ENCODE data around the gene PROM1. TPM values are rescaled to one million over a fixed set of nuclear protein-coding genes. Genes with fewer than 3 reads are reported as not detected.

The PROM1 gene
- total and polyA plus RNA-seq, 4 donors: 1.2 to 5.2 (median 3.7) TPM

GRCh38 chr4:15986907-15987306, 96.9 kb downstream of the PROM1 start:
- no peaks in the 10 kb centered on the region for H3K9me3 ChIP-seq (ENCODE audit: control insufficient read depth in 4 of 4, low read length in 3 of 4)
- H3K4me1 ChIP-seq (ENCODE audit: control insufficient read depth in 4 of 4, insufficient read depth in 4 of 4, low read length in 3 of 4): peaks cover 0 to 2% (median 0%) of the 10 kb centered on the region in 4 donors
- DNase-seq (ENCODE audit: low spot score): no peak
- TF ChIP-seq MAX (IDR thresholded peaks at IDR 0.05): no peak
- no peak for TF ChIP-seq ZBTB33 (IDR thresholded peaks at IDR 0.05)
- no peak for TF ChIP-seq RXRA (IDR thresholded peaks at IDR 0.05)
- no peak for TF ChIP-seq RAD21 (IDR thresholded peaks at IDR 0.05)
- TF ChIP-seq SP1 (IDR thresholded peaks at IDR 0.05): no peak
- no peak for TF ChIP-seq CTCF (IDR thresholded peaks at IDR 0.05; ENCODE audit: low read depth, low read length, missing input control)
- no peak for TF ChIP-seq FOXA1 (IDR thresholded peaks at IDR 0.05)
- no peak for TF ChIP-seq HNF4A (conservative IDR thresholded peaks at IDR 0.05)
- no peak for TF ChIP-seq REST (IDR thresholded peaks at IDR 0.05)
- no peak for TF ChIP-seq HNF4G (IDR thresholded peaks at IDR 0.05)
- TF ChIP-seq JUND (IDR thresholded peaks at IDR 0.05): no peak
- H3K27me3 ChIP-seq (ENCODE audit: control insufficient read depth in 4 of 4, insufficient read depth in 4 of 4, low read length in 3 of 4): no peaks in the 10 kb centered on the region
- no peaks in the 10 kb centered on the region for H3K36me3 ChIP-seq (ENCODE audit: control insufficient read depth in 4 of 4, insufficient read depth in 3 of 4, low read depth in 1 of 4, low read length in 3 of 4)
- no peak overlapping the region for H3K4me3 ChIP-seq (ENCODE audit: low read depth in 1 of 3, low read length in 3 of 3)
- H3K9ac ChIP-seq (ENCODE audit: low read depth in 1 of 2, low read length in 2 of 2): no peak overlapping the region
- WGBS: 54% methylated on average over 5 of the region's 5 CpGs
- no peak overlapping the region for H3K27ac ChIP-seq (ENCODE audit: low read depth in 1 of 2, low read length in 2 of 2)

- Histone ChIP-seq H3K27ac (ENCODE audit: low read depth in 1 of 2, low read length in 2 of 2) (no peak overlapping the region), H3K27me3 (ENCODE audit: control insufficient read depth in 4 of 4, insufficient read depth in 4 of 4, low read length in 3 of 4) (no peaks in the 10 kb centered on the region), H3K36me3 (ENCODE audit: control insufficient read depth in 4 of 4, insufficient read depth in 3 of 4, low read depth in 1 of 4, low read length in 3 of 4) (no peaks in the 10 kb centered on the region), H3K9ac (ENCODE audit: low read depth in 1 of 2, low read length in 2 of 2) (no peak overlapping the region), H3K9me3 (ENCODE audit: control insufficient read depth in 4 of 4, low read length in 3 of 4) (no peaks in the 10 kb centered on the region), H3K4me1 (ENCODE audit: control insufficient read depth in 4 of 4, insufficient read depth in 4 of 4, low read length in 3 of 4) (peaks cover 0 to 2% (median 0%) of the 10 kb centered on the region in 4 donors), H3K4me3 (ENCODE audit: low read depth in 1 of 3, low read length in 3 of 3) (no peak overlapping the region)
- no peak for TF ChIP-seq RAD21 (IDR thresholded peaks at IDR 0.05)
- TF ChIP-seq RXRA (IDR thresholded peaks at IDR 0.05): no peak
- TF ChIP-seq CTCF (IDR thresholded peaks at IDR 0.05; ENCODE audit: low read depth, low read length, missing input control): no peak
- no peak for TF ChIP-seq HNF4G (IDR thresholded peaks at IDR 0.05)
- TF ChIP-seq REST (IDR thresholded peaks at IDR 0.05): no peak
- TF ChIP-seq FOXA2 (IDR thresholded peaks at IDR 0.05): no peak
- no peak for TF ChIP-seq YY1 (IDR thresholded peaks at IDR 0.05)
- no peak for TF ChIP-seq NR2F2 (IDR thresholded peaks at IDR 0.05)
- TF ChIP-seq GABPA (IDR thresholded peaks at IDR 0.05 in 1 of 2, conservative IDR thresholded peaks at IDR 0.05 in 1 of 2): no peak
- no peak for TF ChIP-seq ATF3 (IDR thresholded peaks at IDR 0.05)
- no peak for TF ChIP-seq FOXA1 (IDR thresholded peaks at IDR 0.05)
- TF ChIP-seq SP1 (IDR thresholded peaks at IDR 0.05): no peak
- no peak for TF ChIP-seq MAX (IDR thresholded peaks at IDR 0.05)
- TF ChIP-seq JUND (IDR thresholded peaks at IDR 0.05): no peak
- TF ChIP-seq HNF4A (conservative IDR thresholded peaks at IDR 0.05): no peak
- TF ChIP-seq EGR1 (IDR thresholded peaks at IDR 0.05; ENCODE audit: low read depth in 2 of 2): no peak
- 90% methylated on average over 2 of the region's 2 CpGs for WGBS
- DNase-seq (ENCODE audit: low spot score): no peak
These were observed 100.2 kb downstream of the PROM1 start for GRCh38 chr4:15983610-15984009.
